ENCODE results near the gene STIMATE. TPM values are rescaled to one million over a fixed set of nuclear protein-coding genes. Genes with fewer than 3 reads are reported as not detected.

STIMATE gene
- total RNA-seq, 1 donor: 15.1 TPM

GRCh38 chr3:52841981-52842340 lies 55.4 kb downstream of the STIMATE start:
- no peak for DNase-seq (ENCODE audit: low read depth)
- H3K4me3 ChIP-seq (ENCODE audit: low read depth, low read length): no peak overlapping the region
- TF ChIP-seq, protein P1, sequence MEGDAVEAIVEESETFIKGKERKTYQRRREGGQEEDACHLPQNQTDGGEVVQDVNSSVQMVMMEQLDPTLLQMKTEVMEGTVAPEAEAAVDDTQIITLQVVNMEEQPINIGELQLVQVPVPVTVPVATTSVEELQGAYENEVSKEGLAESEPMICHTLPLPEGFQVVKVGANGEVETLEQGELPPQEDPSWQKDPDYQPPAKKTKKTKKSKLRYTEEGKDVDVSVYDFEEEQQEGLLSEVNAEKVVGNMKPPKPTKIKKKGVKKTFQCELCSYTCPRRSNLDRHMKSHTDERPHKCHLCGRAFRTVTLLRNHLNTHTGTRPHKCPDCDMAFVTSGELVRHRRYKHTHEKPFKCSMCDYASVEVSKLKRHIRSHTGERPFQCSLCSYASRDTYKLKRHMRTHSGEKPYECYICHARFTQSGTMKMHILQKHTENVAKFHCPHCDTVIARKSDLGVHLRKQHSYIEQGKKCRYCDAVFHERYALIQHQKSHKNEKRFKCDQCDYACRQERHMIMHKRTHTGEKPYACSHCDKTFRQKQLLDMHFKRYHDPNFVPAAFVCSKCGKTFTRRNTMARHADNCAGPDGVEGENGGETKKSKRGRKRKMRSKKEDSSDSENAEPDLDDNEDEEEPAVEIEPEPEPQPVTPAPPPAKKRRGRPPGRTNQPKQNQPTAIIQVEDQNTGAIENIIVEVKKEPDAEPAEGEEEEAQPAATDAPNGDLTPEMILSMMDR (IDR thresholded peaks at IDR 0.05; ENCODE audit: insufficient read depth, low read depth, low read length): no peak

DNA sequence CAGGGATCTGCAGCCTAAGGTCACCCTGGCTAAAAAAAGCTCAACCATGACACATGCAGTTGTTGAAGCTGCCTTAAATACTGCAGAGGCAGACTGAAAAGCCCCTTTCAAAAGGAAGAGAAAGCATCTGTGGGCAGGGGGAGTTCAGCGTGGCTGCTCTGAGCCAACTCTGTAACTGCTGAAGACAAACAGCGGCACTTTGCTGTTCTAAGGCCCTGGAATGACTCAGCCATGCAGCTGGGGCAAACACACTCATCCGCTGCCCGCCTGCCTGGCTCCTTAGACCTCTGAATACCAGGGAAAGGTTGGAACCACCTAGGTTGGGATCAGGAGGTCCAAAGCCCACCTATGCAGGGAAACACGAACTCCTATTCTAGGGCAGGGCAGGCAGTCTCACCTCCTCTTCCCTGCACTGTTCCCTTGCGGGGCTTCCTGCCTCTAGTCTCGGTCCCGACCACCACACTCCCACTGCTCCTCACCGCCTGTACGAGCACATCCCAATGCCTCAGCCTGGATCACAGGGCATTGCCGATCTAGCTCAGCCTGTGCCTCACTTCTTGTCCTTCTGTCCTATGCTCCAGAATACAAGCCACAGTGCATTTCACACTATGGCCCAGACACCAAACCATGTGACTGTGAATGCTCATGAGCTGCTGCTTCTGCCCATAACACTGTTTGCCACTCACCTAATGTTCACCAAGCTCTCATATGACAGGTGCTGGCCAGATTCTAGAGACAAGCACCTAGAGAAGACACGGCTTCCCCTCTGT lies 56.0 kb downstream of the STIMATE start:
- DNase-seq (ENCODE audit: low read depth): no peak
- no peak overlapping the region for H3K4me3 ChIP-seq (ENCODE audit: low read depth, low read length)
- TF ChIP-seq, protein P1 (IDR thresholded peaks at IDR 0.05; ENCODE audit: insufficient read depth, low read depth, low read length): no peak

- H3K4me3 ChIP-seq (ENCODE audit: low read depth, low read length): no peak overlapping the region
- TF ChIP-seq, protein P1 (IDR thresholded peaks at IDR 0.05; ENCODE audit: insufficient read depth, low read depth, low read length): no peak
- DNase-seq (ENCODE audit: low read depth): no peak
Observed at GRCh38 chr3:52839892-52840545, 57.3 kb downstream of the STIMATE start.

GRCh38 chr3:52839268-52839575 lies 58.1 kb downstream of the STIMATE start:
- DNase-seq (ENCODE audit: low read depth): no peak
- TF ChIP-seq, protein P1 (IDR thresholded peaks at IDR 0.05; ENCODE audit: insufficient read depth, low read depth, low read length): no peak
- H3K4me3 ChIP-seq (ENCODE audit: low read depth, low read length): no peak overlapping the region

GRCh38 chr3:52838561-52839267 lies 58.6 kb downstream of the STIMATE start:
- TF ChIP-seq, protein P1 (IDR thresholded peaks at IDR 0.05; ENCODE audit: insufficient read depth, low read depth, low read length): no peak
- no peak for DNase-seq (ENCODE audit: low read depth)

DNA sequence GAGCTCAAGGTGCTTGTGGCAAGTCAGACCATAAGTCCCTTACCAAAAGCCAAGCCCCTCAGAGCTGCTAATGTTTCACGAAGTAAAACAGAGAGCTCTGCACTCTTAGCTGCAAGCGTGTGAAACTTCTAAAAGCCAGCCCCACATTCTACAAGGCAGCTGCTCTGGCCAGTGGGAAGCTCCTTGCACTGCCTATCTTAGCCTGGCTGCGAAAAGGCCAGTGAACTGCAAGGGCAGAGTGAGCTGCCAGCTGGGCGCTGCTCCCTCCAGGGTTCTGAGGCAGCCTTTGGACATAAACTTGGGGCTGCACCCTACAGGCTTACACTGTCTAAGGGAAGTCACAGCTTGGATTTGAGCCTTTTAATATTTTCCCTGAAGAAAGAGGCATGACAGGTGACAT lies 60.4 kb downstream of the STIMATE start:
- H3K4me3 ChIP-seq (ENCODE audit: low read depth, low read length): no peak overlapping the region
- no peak for DNase-seq (ENCODE audit: low read depth)
- TF ChIP-seq, protein P1 (IDR thresholded peaks at IDR 0.05; ENCODE audit: insufficient read depth, low read depth, low read length): no peak

More at GRCh38 chr3:52838561-52839267, 58.6 kb downstream of the STIMATE start:
- H3K4me3 ChIP-seq (ENCODE audit: low read depth, low read length): no peak overlapping the region

All from fibroblast of villous mesenchyme (primary cell).